Bronchus fibroblast of lung (primary cell): Measurements from ENCODE around the gene UBE2S. TPM values are rescaled to one million over a fixed set of nuclear protein-coding genes. Genes with fewer than 3 reads are reported as not detected.

Source experiments
- total RNA-seq: library from RNA; depleted of rRNA; stranded (reverse); fragments of >200 nt; gene quantifications from 2 replicates; pipeline ENCODE4 v1.2.3, GENCODE V29; 2015

Gene UBE2S
- 249 and 263 TPM in 2 replicates for total RNA-seq

DNA sequence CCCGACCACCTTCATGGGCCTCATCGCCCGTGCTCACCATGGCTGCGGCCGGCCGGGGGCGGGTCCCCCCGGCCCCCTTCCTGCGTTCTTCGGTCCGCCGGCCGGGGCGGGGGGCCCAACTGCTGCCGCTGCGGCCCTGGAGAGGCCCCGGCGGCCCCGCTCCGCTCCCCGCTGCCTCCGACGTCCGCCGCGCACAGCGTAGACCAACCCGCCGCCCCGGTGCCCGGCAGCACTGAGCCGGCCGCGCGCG is at the start of gene UBE2S:
UBE2S (minus strand) TSS at position 239 of the 250 bp plus-strand sequence; CDS start at position 40, 199 bp downstream.

DNA sequence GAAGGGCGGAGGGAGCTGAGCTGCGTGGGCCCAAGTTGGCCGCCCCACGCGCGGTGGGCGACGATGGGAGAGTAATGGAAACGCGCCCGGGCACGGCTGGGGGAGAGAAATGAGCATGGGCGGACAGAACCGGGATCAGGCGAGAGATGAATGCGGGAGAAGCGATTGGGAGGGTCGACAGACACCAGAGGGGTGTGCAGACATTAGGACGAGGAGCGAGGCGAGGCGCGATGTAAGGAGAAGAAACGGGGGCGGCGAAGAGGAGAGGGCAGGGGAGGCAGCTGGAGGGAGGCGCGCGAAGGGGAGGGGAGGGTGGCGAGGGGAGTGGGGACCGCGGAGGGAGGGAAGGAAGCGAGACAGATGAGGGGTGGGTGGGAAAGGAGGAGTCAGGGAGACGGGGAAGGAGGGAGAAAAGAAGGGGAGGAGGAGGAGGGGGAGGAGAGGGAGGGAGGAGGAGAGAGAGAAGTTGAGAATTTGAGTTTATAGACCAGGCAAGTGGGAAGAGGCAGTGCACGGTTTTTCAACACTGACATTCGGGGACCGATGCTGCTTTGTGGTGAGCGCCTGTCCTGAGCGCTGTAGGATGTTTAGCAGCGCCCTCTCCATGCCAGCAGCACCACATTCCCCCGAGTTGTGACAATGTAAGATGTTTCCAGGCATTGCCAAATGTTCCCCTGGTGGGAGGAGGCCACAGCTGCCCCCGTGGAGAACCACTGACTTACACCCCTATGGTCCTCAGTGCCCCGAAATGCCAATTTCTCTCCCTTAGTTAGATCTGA is 35.6 kb upstream of the UBE2S start, which contains the start of gene SHISA7:
SHISA7 (minus strand) TSS at position 256 of the 779 bp plus-strand sequence. CDS start 437 bp downstream, outside the sequence.

DNA sequence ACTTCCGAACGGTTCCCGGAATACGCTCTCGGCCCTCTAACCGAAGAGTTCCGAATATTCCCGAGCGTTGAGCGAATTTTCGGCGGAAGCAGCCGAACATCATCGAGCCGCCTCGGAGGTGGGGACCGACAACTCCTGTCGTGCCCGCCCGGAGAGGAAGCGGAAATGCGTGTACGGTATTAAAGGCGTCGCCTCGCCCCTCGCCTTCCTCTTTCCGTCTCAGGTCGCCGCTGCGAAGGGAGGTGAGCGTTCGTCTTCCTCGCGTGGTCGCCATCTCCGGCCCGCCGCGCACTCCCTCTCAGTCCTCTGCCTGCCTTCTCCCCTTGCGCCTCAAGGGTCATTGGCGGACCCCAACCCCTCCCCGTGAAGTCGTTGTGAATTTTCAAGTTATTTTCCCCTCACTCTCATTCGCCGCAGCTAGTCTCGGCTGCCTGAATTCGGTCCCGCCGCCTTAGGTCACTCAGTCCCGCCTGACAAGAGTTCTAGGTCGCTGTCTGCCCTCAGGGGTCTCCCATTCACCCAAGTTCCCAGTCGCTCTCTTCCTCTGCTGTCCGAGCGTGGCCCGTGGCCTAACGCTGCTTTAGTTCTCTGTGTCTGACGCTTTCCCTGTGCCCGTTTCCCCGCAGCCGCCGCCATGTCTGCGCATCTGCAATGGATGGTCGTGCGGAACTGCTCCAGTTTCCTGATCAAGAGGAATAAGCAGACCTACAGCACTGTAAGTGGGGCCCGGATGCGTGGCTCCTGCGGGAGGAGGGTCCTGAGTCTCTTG is 21.7 kb downstream of the UBE2S start, which contains the start of gene RPL28:
RPL28 (plus strand) TSS at position 209 of the 769 bp plus-strand sequence; CDS start at position 635, 426 bp downstream.

DNA sequence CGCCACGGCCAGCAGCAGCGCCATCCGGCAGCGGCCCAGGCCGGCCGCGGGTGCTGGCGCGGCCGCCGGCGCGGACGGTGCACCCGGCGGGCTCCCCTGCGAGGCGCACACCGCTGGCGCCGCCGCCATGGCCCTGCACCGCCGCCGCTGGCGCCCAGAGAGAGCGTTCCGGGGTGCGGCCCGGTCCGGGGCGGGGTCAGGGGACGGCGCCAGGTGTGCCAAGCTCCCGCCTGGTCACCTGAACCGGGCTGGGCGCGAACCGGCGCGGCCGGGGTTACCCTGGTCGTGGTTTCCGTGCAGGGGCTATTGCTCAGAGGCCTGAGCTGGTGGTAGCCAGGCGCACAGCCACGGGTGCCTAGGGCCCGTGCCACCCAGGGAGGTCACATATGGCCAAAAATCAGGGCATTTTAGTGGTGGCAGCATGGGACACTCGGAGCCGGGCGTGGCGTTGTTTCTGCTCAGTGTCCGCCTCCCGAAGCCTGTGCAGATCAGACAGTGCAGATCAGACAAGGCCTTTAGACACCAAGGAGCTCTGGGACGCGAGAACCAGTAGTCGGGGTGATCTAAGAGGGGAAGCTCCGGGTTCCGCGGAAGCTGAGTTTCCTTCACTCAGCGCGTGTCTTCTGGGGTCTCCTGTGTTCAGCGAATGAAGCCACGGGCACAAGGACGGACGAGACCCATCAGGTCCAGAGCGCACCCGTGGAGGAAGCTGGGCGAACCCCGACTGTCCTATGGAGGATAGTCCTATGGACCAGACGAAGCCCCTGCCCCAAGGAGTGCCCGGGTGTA is 23.3 kb downstream of the UBE2S start, which contains the start of gene TMEM238:
TMEM238 (minus strand) TSS at position 162 of the 789 bp plus-strand sequence; CDS start at position 129, 33 bp downstream.

DNA sequence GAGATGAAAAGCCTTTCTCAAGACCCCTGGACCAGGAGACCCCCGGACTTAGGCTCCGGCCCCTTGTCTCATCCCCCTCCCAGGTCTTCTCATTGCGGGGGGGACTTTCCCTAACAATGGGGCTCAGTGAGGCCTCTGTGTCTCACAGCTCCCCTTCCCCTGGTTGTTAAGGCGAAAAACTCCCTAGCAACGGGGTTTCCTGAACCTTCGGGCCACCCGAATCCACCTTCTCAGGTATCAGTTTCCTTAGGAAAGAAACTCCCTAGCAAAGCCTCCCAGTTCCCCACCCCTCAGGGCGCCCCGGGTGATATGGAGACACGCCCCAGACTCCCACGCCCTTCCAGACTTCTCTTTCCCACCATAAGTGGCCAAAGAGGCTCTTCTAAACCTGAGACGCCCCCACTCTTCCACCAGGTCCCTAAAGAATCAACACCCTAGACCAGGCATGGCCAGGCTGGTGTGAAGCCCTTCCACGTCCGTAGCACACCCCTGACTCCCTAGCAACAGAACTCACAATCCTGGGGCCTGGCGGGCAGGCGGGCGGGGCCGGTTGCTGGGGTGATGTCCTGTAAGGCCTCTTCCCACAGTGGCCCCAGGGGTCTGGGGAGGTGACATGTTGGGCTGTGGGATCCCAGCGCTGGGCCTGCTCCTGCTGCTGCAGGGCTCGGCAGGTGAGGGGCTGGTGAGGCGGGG is 31.2 kb downstream of the UBE2S start, which contains the start of gene TMEM190:
TMEM190 (plus strand) TSS at position 586 of the 693 bp plus-strand sequence; CDS start at position 614, 28 bp downstream.

DNA sequence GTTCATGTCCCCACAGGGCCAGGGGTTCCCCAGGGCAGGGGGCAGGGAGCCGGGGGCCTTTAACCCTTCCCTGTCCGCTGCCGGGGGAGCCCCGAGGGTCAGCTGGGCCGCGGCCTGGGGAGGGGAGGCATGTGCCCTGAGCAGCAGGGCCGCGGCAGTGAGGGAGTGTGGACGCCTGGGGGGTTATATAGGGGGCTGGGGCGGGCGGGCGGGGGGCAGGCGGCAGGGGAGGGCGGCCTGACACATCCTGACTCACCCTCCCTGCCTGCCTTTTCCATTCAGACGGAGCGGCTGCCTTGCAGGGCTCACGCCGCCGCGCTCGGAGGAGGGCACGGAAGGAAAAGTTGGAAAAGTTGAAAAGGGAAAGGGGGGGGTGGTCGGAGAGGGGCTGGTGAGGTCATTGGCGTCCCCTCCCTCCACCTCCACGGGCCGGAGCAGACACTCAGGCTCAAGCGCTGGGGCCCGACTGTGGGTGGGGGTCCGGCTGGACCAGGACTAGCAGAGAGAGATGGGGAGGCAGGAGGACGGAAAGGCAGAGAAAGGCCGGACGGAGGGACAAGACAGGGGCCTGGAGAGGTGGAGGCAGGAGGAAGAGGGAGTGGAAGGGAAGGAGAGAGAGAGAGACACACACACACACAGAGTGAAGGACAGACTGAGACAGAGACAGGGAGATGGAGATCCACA is 37.1 kb downstream of the UBE2S start, which contains the start of gene IL11:
IL11 (minus strand) TSS at position 159 of the 684 bp plus-strand sequence; CDS start at position 6, 153 bp downstream.

DNA sequence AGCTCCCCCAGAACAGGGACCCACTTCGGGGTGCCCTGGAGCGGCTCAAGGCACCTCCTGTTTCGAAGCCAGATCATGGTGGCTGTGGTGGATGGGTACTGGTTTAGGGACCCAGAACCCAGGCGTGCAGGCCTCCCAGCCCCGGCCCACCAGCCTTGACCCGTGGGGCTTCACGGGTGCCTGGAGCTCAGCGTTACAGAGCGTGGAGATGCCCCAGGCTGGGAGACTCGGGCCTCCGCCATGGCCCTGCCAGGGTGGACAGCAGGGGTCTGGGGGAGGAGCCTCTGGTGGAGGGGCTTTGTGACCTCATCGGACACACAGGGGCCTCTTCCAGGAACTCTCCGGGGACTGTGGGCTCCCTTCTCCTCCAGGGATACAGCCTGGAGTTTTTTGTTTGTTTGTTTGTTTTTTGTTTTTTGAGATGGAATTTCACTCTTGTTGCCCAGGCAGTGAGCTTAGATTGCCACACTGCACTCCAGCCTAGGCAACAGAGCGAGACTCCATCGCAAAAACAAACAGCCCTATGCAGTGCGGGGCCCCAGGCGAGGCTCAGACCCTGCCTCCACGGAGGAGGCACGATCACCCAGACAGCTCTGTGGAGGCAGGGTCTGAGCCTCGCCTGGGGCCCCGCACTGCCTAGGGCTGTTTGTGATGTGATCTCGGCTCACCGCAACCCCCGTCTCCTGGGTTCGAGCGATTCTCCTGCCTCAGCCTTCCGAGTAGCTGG is 44.4 kb downstream of the UBE2S start, which contains the start of gene GARIN5B:
GARIN5B (minus strand) TSS at position 271 of the 727 bp plus-strand sequence; CDS start at position 77, 194 bp downstream.

DNA sequence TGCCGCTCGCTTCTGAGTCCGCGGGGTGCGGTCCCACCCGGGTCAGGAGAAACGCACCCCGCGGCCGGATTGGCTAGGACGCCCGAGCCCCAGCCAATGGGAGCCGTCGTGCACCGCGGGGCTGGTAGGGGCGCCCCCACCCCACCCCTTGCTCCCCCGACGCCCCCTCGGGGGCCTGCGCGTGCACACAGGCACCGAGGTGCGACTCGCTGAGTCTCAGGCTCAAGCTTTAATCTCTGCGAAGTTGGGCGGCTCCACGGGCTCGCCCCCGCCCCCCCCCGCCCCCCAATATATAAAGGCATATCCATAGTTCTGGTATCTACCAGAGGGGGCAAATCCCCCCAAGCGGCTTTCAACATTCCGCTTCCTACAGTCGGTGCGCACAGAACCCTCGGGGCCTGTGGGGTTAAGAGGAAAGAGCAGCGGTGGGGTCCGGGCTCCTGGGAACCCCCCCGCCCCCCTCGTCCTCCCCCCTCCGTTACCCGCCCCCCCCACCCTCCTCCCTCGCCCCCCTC is 52.8 kb downstream of the UBE2S start, which contains the start of gene COX6B2:
COX6B2 (minus strand) TSS at position 22 of the 515 bp plus-strand sequence. CDS start 198 bp downstream, outside the sequence.

Other genes with a start within 250 kb of the UBE2S start
- gene DNAAF3, start 241.2 kb downstream of the UBE2S start, total RNA-seq: 0.15 and 0.34 TPM in 2 replicates
- gene SYT5, start 227.5 kb downstream of the UBE2S start, total RNA-seq: not detected in 2 replicates
- gene PTPRH, start 198.3 kb downstream of the UBE2S start, total RNA-seq: 0.74 and 1.0 TPM in 2 replicates
- gene TMEM86B, start 179.0 kb downstream of the UBE2S start, total RNA-seq: 0.84 and 1.2 TPM in 2 replicates
- 30.8 and 31.7 TPM in 2 replicates for gene PPP6R1, start 148.8 kb downstream of the UBE2S start, total RNA-seq
- gene HSPBP1, start 127.7 kb downstream of the UBE2S start, total RNA-seq: 51.3 and 58.7 TPM in 2 replicates
- 4.9 and 5.8 TPM in 2 replicates for gene BRSK1, start 123.8 kb downstream of the UBE2S start, total RNA-seq
- not detected in 2 replicates for gene TMEM150B, start 82.4 kb downstream of the UBE2S start, total RNA-seq
- gene KMT5C, start 67.9 kb downstream of the UBE2S start, total RNA-seq: 5.5 and 7.4 TPM in 2 replicates
- gene COX6B2, start 53.1 kb downstream of the UBE2S start, total RNA-seq: 0.30 TPM in 1 of 2 replicates, not detected in the other
- not detected in 2 replicates for gene GARIN5B, start 44.5 kb downstream of the UBE2S start, total RNA-seq
- gene IL11, start 37.3 kb downstream of the UBE2S start, total RNA-seq: 2.4 and 10.4 TPM in 2 replicates
- gene TMEM190, start 31.0 kb downstream of the UBE2S start, total RNA-seq: not detected in 2 replicates
- gene TMEM238, start 23.5 kb downstream of the UBE2S start, total RNA-seq: 0.17 and 1.8 TPM in 2 replicates
- 462 and 817 TPM in 2 replicates for gene RPL28, start 21.9 kb downstream of the UBE2S start, total RNA-seq
- gene SHISA7, start 35.5 kb upstream of the UBE2S start, total RNA-seq: not detected in 2 replicates
- gene ISOC2, start 53.9 kb upstream of the UBE2S start, total RNA-seq: 74.8 and 86.4 TPM in 2 replicates
- not detected in 2 replicates for gene C19orf85, start 57.0 kb upstream of the UBE2S start, total RNA-seq
- gene ZNF628, start 68.8 kb upstream of the UBE2S start, total RNA-seq: 5.4 and 9.4 TPM in 2 replicates
- gene NAT14, start 77.4 kb upstream of the UBE2S start, total RNA-seq: 25.1 and 29.8 TPM in 2 replicates
- 0.89 and 1.7 TPM in 2 replicates for gene SSC5D, start 80.6 kb upstream of the UBE2S start, total RNA-seq
- not detected in 2 replicates for gene SBK2, start 129.3 kb upstream of the UBE2S start, total RNA-seq
- gene SBK3, start 137.8 kb upstream of the UBE2S start, total RNA-seq: 0.15 TPM in 1 of 2 replicates, not detected in the other
- gene ZNF579, start 173.1 kb upstream of the UBE2S start, total RNA-seq: 5.0 and 5.2 TPM in 2 replicates
- gene FIZ1, start 191.7 kb upstream of the UBE2S start, total RNA-seq: 4.5 and 4.9 TPM in 2 replicates
- gene ZNF524, start 192.5 kb upstream of the UBE2S start, total RNA-seq: 19.3 and 19.7 TPM in 2 replicates
- 2.4 and 3.2 TPM in 2 replicates for gene ZNF865, start 197.9 kb upstream of the UBE2S start, total RNA-seq
- 1.9 and 3.0 TPM in 2 replicates for gene ZNF784, start 216.8 kb upstream of the UBE2S start, total RNA-seq
- 10.4 and 15.0 TPM in 2 replicates for gene ZNF580, start 233.2 kb upstream of the UBE2S start, total RNA-seq
- gene ZNF581, start 235.9 kb upstream of the UBE2S start, total RNA-seq: 20.5 and 26.3 TPM in 2 replicates
- gene CCDC106, start 240.4 kb upstream of the UBE2S start, total RNA-seq: 14.7 and 15.6 TPM in 2 replicates
- 197 and 225 TPM in 2 replicates for gene U2AF2, start 247.2 kb upstream of the UBE2S start, total RNA-seq